Erythroblast (primary cell): Measurements from ENCODE around the gene EXOSC5.

ENCODE experiments used
- GATA1 ChIP-seq: IDR thresholded peaks from 2 replicates; pipeline ENCODE4 v1.6.1; 2011; ENCODE audit warnings: low read depth, mild to moderate bottlenecking, control low read depth, low read length, moderate library complexity
- POLR2A ChIP-seq: IDR thresholded peaks from 2 replicates; pipeline ENCODE4 v1.6.1; 2011; ENCODE audit warnings: mild to moderate bottlenecking, low read length

- no peak for TF ChIP-seq POLR2A
- TF ChIP-seq GATA1, result no peak
Observed at GRCh38 chr19:41409288-41409687, 12.1 kb upstream of the EXOSC5 start.
